ENCODE measurements around the gene SERPINB8. TPM values are rescaled to one million over a fixed set of nuclear protein-coding genes. Genes with fewer than 3 reads are reported as not detected.

SERPINB8 gene
- total and polyA plus RNA-seq, 9 of the 15 experiments (the other 6 are each of a cell fraction or from before 2014, with no cell fraction given) = 0.05 to 0.19 (median 0.09) TPM

DNA sequence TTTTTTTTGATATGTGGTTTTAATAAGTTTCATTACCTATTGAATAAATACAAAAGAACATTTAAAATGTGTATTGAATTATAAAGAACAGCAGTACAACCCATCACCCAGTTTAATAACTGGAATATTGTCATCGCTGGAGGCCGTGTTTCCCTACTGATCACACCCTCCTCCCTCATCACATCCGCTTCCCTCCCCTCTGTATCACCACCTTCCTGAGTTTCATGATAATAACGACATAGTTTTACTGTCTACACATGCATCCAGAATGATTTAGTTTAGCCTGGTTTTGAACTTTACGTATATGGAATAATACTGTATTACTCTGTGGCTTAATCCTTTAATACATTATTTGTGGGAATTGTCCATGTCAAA, 2.1 kb downstream of the SERPINB8 start:
- ATAC-seq (no peak), DNase-seq (ENCODE audit: extremely low read depth in 1 of 4, low spot score in 3 of 4) (no peak), FAIRE-seq (no peak)
- Histone ChIP-seq H3K4me3 (no peak overlapping the region), H3K36me3 (ENCODE audit: control insufficient read depth, insufficient read depth, low read length) (no peaks in the 10 kb centered on the region), H3K4me2 (ENCODE audit: insufficient read depth, low read length) (no peak overlapping the region), H4K20me1 (replicated peaks; ENCODE audit: control insufficient read depth, insufficient read depth, low read length) (no peaks in the 10 kb centered on the region), H3K9me3 (replicated peaks; ENCODE audit: control insufficient read depth, insufficient read depth, low read depth, low read length) (no peaks in the 10 kb centered on the region), H3K9ac (ENCODE audit: insufficient read depth in 1 of 2, low read depth in 2 of 2, low read length in 2 of 2) (no peak overlapping the region), H3K79me2 (ENCODE audit: control insufficient read depth, insufficient read depth, low read length) (no peaks in the 10 kb centered on the region), H3K27me3 (ENCODE audit: control insufficient read depth in 2 of 2, insufficient read depth in 2 of 2, low read length in 2 of 2) (no peaks in the 10 kb centered on the region), H2AFZ (ENCODE audit: low read depth, low read length) (no peak overlapping the region), H3K4me1 (replicated peaks in 1 of 2; ENCODE audit: control insufficient read depth in 2 of 2, insufficient read depth in 2 of 2, low read length in 2 of 2) (peaks cover 0 to 13% of the 10 kb centered on the region in 2 experiments; a peak in 1 of 5 replicates), H3K27ac (ENCODE audit: extremely low read depth, low read depth, low read length) (no peak overlapping the region), H3K9me1 (ENCODE audit: control insufficient read depth, insufficient read depth, low read length) (no peaks in the 10 kb centered on the region)
- CTCF ChIA-PET (ENCODE audit: low intra/inter-chr PET ratio) = no interaction called here
- in situ Hi-C loops (cut with MboI) (no loop called here), intact Hi-C loops (cut with micrococcal nuclease) (no loop called here)
- no TSS peak for BruUV-seq (replicated peaks)
- 5% methylated on average over 5 of the region's 5 CpGs for WGBS (ENCODE audit: insufficient coverage, low coverage, missing lambda C conversion rate)
- TF ChIP-seq, protein P1, sequence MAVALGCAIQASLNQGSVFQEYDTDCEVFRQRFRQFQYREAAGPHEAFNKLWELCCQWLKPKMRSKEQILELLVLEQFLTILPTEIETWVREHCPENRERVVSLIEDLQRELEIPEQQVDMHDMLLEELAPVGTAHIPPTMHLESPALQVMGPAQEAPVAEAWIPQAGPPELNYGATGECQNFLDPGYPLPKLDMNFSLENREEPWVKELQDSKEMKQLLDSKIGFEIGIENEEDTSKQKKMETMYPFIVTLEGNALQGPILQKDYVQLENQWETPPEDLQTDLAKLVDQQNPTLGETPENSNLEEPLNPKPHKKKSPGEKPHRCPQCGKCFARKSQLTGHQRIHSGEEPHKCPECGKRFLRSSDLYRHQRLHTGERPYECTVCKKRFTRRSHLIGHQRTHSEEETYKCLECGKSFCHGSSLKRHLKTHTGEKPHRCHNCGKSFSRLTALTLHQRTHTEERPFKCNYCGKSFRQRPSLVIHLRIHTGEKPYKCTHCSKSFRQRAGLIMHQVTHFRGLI (CRISPR knock-in tag; IDR thresholded peaks at IDR 0.05) = no peak
- TF ChIP-seq ZFPM2 (CRISPR knock-in tag; IDR thresholded peaks at IDR 0.05) (no peak), E4F1 (CRISPR knock-in tag; IDR thresholded peaks at IDR 0.05; ENCODE audit: borderline replicate concordance) (no peak)
- TF ChIP-seq, protein P2, sequence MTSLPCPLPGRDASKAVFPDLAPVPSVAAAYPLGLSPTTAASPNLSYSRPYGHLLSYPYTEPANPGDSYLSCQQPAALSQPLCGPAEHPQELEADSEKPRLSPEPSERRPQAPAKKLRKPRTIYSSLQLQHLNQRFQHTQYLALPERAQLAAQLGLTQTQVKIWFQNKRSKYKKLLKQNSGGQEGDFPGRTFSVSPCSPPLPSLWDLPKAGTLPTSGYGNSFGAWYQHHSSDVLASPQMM (CRISPR knock-in tag; IDR thresholded peaks at IDR 0.05) = no peak
- POLR2A ChIA-PET = no interaction called here
